Measurements from ENCODE around the gene LRRC73.

DNA sequence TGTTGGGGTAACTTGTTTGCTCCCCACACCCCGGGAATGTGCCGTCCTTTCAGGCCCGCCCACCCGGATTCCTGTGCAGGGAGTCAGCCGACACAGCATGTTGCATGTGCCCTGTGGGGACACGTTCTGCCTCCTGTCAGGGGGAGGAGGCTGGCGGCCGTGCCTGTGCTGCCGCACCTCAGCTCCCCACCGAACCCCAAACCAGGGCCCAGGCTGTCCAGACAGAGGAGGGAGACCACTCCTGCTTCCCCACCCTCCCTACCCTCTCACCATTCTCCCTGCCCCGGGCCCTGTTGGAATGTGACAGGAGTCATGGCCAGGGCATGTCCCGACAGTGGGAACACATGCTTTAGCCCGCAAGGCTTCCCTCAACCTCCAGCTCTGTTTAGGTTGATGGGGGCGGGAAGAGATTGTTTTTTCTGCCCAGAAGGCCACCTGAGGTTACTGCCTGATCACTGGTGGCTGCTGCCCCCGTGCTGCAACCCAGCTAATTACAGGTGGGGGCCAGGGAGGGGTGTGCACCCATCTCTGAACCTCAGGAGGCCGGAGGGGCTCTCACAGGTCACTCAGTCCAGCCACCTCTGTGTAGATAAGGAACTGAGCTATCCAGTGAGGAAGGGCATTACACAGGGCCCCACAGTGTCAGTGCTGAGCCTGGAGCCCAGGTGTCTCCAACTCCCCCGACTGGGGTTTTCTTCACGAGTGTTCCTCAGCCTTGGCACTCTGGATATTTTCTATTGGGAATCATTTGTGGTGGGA, 13.6 kb downstream of the LRRC73 start:
- TF ChIP-seq, protein P1, sequence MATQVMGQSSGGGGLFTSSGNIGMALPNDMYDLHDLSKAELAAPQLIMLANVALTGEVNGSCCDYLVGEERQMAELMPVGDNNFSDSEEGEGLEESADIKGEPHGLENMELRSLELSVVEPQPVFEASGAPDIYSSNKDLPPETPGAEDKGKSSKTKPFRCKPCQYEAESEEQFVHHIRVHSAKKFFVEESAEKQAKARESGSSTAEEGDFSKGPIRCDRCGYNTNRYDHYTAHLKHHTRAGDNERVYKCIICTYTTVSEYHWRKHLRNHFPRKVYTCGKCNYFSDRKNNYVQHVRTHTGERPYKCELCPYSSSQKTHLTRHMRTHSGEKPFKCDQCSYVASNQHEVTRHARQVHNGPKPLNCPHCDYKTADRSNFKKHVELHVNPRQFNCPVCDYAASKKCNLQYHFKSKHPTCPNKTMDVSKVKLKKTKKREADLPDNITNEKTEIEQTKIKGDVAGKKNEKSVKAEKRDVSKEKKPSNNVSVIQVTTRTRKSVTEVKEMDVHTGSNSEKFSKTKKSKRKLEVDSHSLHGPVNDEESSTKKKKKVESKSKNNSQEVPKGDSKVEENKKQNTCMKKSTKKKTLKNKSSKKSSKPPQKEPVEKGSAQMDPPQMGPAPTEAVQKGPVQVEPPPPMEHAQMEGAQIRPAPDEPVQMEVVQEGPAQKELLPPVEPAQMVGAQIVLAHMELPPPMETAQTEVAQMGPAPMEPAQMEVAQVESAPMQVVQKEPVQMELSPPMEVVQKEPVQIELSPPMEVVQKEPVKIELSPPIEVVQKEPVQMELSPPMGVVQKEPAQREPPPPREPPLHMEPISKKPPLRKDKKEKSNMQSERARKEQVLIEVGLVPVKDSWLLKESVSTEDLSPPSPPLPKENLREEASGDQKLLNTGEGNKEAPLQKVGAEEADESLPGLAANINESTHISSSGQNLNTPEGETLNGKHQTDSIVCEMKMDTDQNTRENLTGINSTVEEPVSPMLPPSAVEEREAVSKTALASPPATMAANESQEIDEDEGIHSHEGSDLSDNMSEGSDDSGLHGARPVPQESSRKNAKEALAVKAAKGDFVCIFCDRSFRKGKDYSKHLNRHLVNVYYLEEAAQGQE (IDR thresholded peaks at IDR 0.05; ENCODE audit: low read depth) = no peak
- TF ChIP-seq CREB1 (IDR thresholded peaks at IDR 0.05; ENCODE audit: low read depth) (no peak), EP300 (IDR thresholded peaks at IDR 0.05; ENCODE audit: borderline replicate concordance) (no peak), YY1 (IDR thresholded peaks at IDR 0.05; ENCODE audit: low read depth) (no peak), RAD21 (IDR thresholded peaks at IDR 0.05; ENCODE audit: low read depth) (peak; percentile 72), CEBPB (IDR thresholded peaks at IDR 0.05) (no peak), EGR1 (IDR thresholded peaks at IDR 0.05) (no peak), TAF1 (IDR thresholded peaks at IDR 0.05; ENCODE audit: low read depth) (no peak), NFIC (IDR thresholded peaks at IDR 0.05) (no peak), ZBTB7A (IDR thresholded peaks at IDR 0.05; ENCODE audit: low read depth) (no peak)
- TF ChIP-seq, protein P2, sequence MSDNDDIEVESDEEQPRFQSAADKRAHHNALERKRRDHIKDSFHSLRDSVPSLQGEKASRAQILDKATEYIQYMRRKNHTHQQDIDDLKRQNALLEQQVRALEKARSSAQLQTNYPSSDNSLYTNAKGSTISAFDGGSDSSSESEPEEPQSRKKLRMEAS (IDR thresholded peaks at IDR 0.05) = peak; percentile 79
